AG09319 (cell line): ENCODE data around the gene GUCY2F.
A peak's percentile ranks its signal among the peaks of the same experiment; 100 is the strongest.

Experiments used
- DNase-seq: peaks from one replicate; pipeline ENCODE4 v3.0.0-alpha.2; 2010; ENCODE audit warnings: low read depth; ENCODE audit errors: extremely low read depth
- TF ChIP-seq, protein P1 (sequence below): IDR thresholded peaks from 2 replicates; pipeline ENCODE4 v1.5.1; 2011; ENCODE audit warnings: low read depth, mild to moderate bottlenecking, inconsistent platforms, low read length, moderate library complexity

Gene GUCY2F

DNA sequence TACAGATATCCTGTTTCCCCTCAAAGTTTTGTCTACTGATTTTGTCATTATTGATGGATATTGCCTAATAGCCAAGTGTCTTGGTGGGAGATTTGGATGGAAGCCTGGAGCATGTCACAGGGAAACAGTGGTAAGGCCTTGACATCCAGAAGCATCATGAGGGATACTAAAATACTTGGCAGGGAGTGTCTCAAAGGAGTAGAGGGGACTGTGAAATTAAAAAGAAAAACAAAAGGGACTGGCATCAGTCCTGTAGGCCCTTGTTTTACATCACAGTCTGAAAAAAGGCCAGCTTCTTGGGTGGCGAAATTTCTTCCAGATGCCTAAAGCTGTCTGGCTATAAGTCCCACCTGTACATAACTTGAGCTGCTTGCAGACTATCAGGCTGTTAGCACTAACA is 83.8 kb downstream of the GUCY2F start:
- no peak for DNase-seq
- TF ChIP-seq, protein P1, sequence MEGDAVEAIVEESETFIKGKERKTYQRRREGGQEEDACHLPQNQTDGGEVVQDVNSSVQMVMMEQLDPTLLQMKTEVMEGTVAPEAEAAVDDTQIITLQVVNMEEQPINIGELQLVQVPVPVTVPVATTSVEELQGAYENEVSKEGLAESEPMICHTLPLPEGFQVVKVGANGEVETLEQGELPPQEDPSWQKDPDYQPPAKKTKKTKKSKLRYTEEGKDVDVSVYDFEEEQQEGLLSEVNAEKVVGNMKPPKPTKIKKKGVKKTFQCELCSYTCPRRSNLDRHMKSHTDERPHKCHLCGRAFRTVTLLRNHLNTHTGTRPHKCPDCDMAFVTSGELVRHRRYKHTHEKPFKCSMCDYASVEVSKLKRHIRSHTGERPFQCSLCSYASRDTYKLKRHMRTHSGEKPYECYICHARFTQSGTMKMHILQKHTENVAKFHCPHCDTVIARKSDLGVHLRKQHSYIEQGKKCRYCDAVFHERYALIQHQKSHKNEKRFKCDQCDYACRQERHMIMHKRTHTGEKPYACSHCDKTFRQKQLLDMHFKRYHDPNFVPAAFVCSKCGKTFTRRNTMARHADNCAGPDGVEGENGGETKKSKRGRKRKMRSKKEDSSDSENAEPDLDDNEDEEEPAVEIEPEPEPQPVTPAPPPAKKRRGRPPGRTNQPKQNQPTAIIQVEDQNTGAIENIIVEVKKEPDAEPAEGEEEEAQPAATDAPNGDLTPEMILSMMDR: no peak

DNA sequence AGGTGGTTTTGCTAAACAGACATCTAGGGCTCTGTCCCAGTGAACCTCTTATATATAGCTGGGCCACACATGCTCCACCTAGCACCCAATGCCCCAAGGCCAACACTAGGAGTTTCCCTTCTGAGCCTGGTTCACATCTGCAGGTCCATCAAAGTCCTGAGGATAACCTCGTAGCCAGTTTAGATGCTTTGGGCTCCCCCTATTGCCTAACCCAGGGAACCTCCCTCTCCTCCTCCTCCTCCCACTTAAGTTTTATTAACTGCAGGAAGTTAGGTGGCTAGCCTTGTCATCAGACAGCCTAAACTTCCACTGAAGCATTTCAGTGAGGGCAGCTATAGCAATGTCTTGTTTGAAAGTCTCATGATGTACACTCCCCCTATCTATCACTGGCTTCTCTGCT is 88.0 kb downstream of the GUCY2F start:
- no peak for DNase-seq

DNA sequence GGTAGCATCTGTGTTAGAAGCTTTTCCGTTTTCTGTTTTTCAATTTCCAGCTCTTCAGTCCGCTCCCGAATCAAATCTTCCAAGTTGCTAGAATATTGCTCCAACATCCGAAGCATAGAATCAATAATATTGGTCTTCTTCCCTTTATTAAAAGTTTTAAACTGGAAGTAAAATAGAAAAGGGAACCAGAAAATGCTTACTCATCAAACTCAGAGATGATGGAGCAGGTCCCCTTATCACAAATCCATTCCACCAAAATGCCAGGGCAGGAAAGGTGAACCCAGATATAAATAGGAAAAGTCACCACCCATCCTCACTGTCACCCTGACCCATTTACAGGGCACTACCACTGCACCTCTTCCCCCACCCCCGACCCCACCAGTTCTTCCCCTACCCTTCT is 89.0 kb downstream of the GUCY2F start:
- no peak for DNase-seq
- TF ChIP-seq, protein P1: no peak

More for the DNA sequence above, 88.0 kb downstream of the GUCY2F start:
- TF ChIP-seq, protein P1: no peak

DNA sequence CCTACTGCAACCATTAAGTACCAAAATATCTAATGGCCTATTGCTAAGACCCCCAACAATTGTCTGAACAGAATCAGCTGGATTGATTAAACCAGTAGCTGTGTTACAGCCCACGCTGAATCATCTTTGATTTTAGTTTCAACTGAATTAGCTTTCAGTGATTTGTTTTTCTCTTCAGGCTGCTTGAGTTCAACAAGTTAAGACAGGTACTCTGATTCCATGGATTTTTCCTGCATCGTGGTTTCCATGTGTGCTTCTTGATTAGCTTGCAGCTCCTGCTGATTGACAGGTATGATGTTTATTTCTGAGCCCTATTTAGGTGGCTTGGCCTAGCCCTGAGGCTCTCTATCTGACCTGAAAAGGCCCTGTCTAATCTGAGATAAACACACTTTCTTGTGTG is 91.3 kb downstream of the GUCY2F start:
- no peak for DNase-seq
- TF ChIP-seq, protein P1: no peak

DNA sequence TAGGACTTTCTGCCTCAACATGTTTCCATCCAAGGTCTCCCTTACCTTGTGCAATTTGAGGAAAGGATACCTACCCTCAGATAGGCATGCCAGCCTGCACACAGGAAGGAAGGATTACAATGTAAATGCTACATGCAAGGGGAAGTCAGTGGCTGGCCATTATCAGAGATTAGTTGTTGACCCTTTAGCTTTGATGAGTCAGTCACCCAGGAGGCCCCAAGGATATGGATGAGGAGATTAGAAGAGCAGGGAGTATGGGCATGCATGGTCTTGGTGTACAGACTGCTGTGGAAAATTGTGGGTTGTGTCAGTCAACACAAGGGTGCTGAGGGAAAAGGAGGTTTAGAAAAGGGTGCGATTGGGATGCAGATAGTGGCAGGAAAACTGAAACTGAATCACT is 92.0 kb downstream of the GUCY2F start:
- TF ChIP-seq, protein P1: no peak

DNA sequence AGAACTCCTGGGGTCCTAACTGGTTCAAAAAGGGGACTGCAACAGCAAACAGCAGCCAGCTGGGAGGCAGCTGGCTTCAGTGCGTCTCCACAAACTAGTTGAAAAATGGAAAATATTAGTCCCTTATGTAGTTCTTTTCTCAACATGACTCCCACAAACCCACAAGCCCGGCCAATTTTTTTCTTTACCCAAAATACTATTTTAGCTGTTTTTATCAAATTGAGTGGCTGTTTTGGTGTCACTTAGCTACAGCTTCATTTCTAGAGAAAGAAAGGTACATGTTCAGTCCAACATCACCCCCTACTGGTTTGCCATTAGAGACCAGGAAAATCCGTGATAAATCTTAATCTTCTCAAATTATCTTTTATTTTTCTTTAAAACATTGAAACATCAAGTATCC is 97.2 kb downstream of the GUCY2F start:
- TF ChIP-seq, protein P1: peak; percentile 43
- DNase-seq: no peak

More for the DNA sequence above, 92.0 kb downstream of the GUCY2F start:
- no peak for DNase-seq

DNA sequence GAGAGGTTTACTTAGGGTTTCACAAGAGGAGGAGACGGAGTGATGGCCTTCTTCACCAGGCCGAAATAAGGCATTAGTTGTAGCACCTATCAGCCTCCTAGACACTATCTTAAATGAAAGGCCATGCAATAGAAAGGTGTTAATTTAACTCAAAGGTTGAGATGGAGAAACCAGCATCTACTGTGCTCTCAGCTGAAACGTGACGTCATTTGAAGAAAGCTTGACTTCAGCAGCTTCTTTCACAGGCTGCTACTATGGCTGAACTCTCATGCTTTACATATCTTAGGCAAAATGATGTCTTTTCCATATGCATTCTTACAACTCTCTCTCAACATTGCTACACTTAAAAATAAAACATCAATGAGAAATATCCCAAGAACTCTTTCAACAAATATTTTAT is 99.6 kb downstream of the GUCY2F start:
- TF ChIP-seq, protein P1: no peak
- no peak for DNase-seq
